Heart right ventricle (tissue), 16 donors: ENCODE data around the gene C19orf12. TPM values are rescaled to one million over a fixed set of nuclear protein-coding genes. Genes with fewer than 3 reads are reported as not detected.

Source experiments
- ATAC-seq, 8 donors: fragments of 200-7000 bp; cut with Tn5 transposase; one replicate each; pipeline ENCODE4 v1.9.1; 2020; ENCODE audit warnings: mild to moderate bottlenecking in 8 of 8, moderate library complexity in 8 of 8, moderate number of reproducible peaks in 1 of 8
- DNase-seq, 2 donors: peaks; one replicate each; pipeline ENCODE4 v3.0.0-alpha.2; 2020
- H3K27ac ChIP-seq, 10 donors: fragments of 200-600 bp; sonication (generic) in 2 of 10; one replicate each; pipeline versions ENCODE4 v1.5.0 to v1.8.0; 2020 to 2022; ENCODE audit warnings: mild to moderate bottlenecking in 3 of 10
- H3K27me3 ChIP-seq, 7 donors: fragments of 200-600 bp; one replicate each; pipeline ENCODE4 v1.8.0; 2021 to 2022; ENCODE audit warnings: mild to moderate bottlenecking in 2 of 7
- H3K36me3 ChIP-seq, 9 donors: fragments of 200-600 bp; sonication (generic) in 1 of 9; one replicate each; pipeline versions ENCODE4 v1.5.0 to v1.8.0; 2020 to 2022; ENCODE audit warnings: mild to moderate bottlenecking in 2 of 9
- H3K4me1 ChIP-seq, 9 donors: fragments of 200-600 bp; sonication (generic) in 1 of 9; one replicate each; pipeline versions ENCODE4 v1.5.0 to v1.8.0; 2020 to 2022; ENCODE audit warnings: mild to moderate bottlenecking in 4 of 9
- H3K4me3 ChIP-seq, 10 donors: fragments of 200-600 bp; sonication (generic) in 2 of 10; one replicate each; pipeline versions ENCODE4 v1.5.0 to v1.8.0; 2020 to 2022; ENCODE audit warnings: mild to moderate bottlenecking in 7 of 10, moderate library complexity in 2 of 10
- H3K9me3 ChIP-seq, 11 donors: fragments of 200-600 bp in 10 of 11; sonication (generic) in 2 of 11; one replicate each; pipeline versions ENCODE4 v1.5.0 to v1.8.0; 2013 to 2022; ENCODE audit warnings: mild to moderate bottlenecking in 2 of 11, control low read depth in 1 of 11, moderate library complexity in 1 of 11
- WGBS, 2 donors: extraction: QIAGEN DNeasy Blood & Tissue Kit; methylation state at CpG; one replicate each; pipeline ENCODE4 v1.1.7; 2013; ENCODE audit warnings: inconsistent platforms in 1 of 2; 5-methylcytosine and 5-hydroxymethylcytosine counted together
- intact Hi-C, 10 donors: fragments of 100-400 bp; cut with DNase I; formaldehyde crosslinking; loops; one replicate each; pipeline versions ENCODE4 v1.11.1 to v1.14.2; 2022
- polyA plus RNA-seq, 2 donors: library from polyadenylated mRNA; stranded (reverse); fragments of 200-250 nt; gene quantifications; one replicate each; pipeline ENCODE4 v1.2.3, GENCODE V29; 2013
- total RNA-seq, 10 donors: library from RNA; stranded (reverse); fragmentation: NEBNext Ultra II Directional in 3 of 10; extraction: Animal tissue kit (Norgen Biotek cat#: 25700) in 3 of 10; gene quantifications; one replicate each; pipeline versions ENCODE4 v1.2.1 to v1.2.4, GENCODE V29; 2021 to 2023
- TF ChIP-seq, protein P1 (sequence below), 9 donors: fragments of 200-600 bp; sonication (generic) in 2 of 9; IDR thresholded peaks; one replicate each; pipeline versions ENCODE4 v1.5.0 to v1.8.0; 2021 to 2022; ENCODE audit warnings: antibody characterized with exemption in 9 of 9, mild to moderate bottlenecking in 5 of 9, moderate library complexity in 1 of 9
- donor health status: Arrhythmogenic right ventricular cardiomyopathy.
- donor health status: ischemic (EF 13 %, LVEDD 7.1; RV severe dilation, severe dysfunction).
- donor health status: healthy with polysubstance abuse.
- donor health status: DM: no; HTN: yes; CAD: no.
- donor health status: DM: no; HTN: no; CAD: no.
- donor health status: ischemic (EF 25% LVEDD 6.9; RV normal size, moderate dysfunction).
- donor health status: ischemic (EF 25% LVEDD 5.7; RV mildly dilated, moderate dysfunction).
- donor health status: healthy.
- donor health status: DM: yes; HTN: yes; CAD: no.
- donor health status: Ischemic cardiomyopathy.
- donor health status: ischemic (EF 35%, LVEDD 5.7; RV mildly dilated, moderate dysfunction).
- donor health status: nonischemic (EF 11% LVEDD 7.7; RV severe dilation, severe dysfunction).
- donor health status: DM: yes; HTN: yes; CAD: no.
- donor health status: PGD.
- donor health status: ischemic (EF 29% LVEDD 5.4; RV normal size, mild dysfunction).
- donor health status: nonischemic (EF 23%, LVEDD 6.1; RV moderate dilation, normal function).

C19orf12 gene
- total and polyA plus RNA-seq, 12 donors: 26.7 to 83.3 (median 38.3) TPM

DNA sequence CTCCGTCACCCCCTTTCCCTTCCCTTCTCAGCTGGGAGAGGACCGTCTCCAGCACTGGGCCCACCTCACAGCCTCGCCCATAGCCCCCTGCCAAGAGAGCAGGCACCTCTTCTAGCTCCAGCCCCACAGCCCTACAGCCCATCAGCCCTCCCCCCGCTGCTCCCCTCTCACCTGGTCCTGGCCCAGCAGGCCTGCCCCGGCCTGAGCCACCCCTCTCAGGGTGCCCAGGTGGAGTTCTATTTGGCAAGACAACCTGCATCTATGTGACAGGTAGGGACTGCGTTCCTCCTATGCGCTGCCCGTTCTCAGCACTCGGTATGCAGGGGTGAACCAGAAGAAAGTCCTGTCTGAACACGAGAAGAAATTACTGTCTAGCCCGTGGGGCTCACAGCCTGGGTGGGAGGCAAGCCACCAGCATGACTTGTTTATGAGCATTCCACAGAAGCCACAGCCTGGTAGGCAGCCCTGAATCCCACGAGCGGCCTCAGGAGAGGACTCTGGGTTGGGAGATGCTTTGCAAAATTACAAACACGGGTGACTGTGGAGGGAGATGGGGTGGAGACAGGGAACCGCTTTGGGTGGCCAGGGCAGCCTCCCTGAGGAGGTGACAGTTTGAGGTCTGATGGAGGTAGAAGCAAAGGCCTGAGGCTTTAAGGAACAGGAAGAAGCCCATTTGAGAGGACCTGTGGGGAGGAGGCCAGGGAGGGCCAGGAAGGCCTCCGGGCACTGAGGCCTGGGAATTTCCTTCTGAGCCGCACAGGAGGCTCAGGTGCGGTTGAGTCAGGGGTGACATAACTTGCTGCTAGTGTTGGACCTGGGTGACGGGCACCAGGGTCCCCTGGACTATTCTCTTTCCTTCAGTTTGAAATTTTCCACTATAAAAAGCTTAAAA, 51.0 kb downstream of the C19orf12 start:
- intact Hi-C loops: loop anchor here in 5 of 10 donors (2.0 to 10.0 kb wide), 4 partner anchors 17 to 53 kb away; partner anchors contain the start of gene C19orf12 (in 3 of the 5)
- TF ChIP-seq, protein P1, sequence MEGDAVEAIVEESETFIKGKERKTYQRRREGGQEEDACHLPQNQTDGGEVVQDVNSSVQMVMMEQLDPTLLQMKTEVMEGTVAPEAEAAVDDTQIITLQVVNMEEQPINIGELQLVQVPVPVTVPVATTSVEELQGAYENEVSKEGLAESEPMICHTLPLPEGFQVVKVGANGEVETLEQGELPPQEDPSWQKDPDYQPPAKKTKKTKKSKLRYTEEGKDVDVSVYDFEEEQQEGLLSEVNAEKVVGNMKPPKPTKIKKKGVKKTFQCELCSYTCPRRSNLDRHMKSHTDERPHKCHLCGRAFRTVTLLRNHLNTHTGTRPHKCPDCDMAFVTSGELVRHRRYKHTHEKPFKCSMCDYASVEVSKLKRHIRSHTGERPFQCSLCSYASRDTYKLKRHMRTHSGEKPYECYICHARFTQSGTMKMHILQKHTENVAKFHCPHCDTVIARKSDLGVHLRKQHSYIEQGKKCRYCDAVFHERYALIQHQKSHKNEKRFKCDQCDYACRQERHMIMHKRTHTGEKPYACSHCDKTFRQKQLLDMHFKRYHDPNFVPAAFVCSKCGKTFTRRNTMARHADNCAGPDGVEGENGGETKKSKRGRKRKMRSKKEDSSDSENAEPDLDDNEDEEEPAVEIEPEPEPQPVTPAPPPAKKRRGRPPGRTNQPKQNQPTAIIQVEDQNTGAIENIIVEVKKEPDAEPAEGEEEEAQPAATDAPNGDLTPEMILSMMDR (IDR thresholded peaks at IDR 0.05): no peak
- no peaks in the 10 kb centered on the region for H3K9me3 ChIP-seq
- ATAC-seq (no peak), DNase-seq (no peak)
- H3K4me1 ChIP-seq: peaks cover 27 to 77% (median 50%) of the 10 kb centered on the region in 9 donors
- H3K27me3 ChIP-seq: no peaks in the 10 kb centered on the region
- peaks cover 0 to 5% (median 0%) of the 10 kb centered on the region in 9 donors for H3K36me3 ChIP-seq
- H3K4me3 ChIP-seq: peak overlapping the region in 4 of 10 donors; percentile 88 to 97 (median 94)
- WGBS, 2 donors: 94 to 95% methylated on average over 19 of the region's 19 CpGs
- H3K27ac ChIP-seq: peak overlapping the region in 9 of 10 donors; percentile 85 to 97 (median 91)

- peaks cover 0 to 5% (median 0%) of the 10 kb centered on the region in 9 donors for H3K36me3 ChIP-seq
- H3K4me3 ChIP-seq: peak overlapping the region in 4 of 10 donors; percentile 1 to 20 (median 8)
- DNase-seq (peak; percentile 62 to 65), ATAC-seq (peak; percentile 13 to 50 (median 36))
- intact Hi-C loops: loop anchor here in 3 of 10 donors (5.0 to 10.0 kb wide), 2 partner anchors 51 to 52 kb away; partner anchors contain the start of gene C19orf12 (in 3 of the 3)
- no peaks in the 10 kb centered on the region for H3K9me3 ChIP-seq
- TF ChIP-seq, protein P1 (IDR thresholded peaks at IDR 0.05): no peak
- 18 to 27% methylated on average over 17 of the region's 17 CpGs for WGBS, 2 donors
- peak overlapping the region; percentile 84 to 97 (median 90) for H3K27ac ChIP-seq
- peaks cover 18 to 64% (median 37%) of the 10 kb centered on the region in 9 donors for H3K4me1 ChIP-seq
- H3K27me3 ChIP-seq: no peaks in the 10 kb centered on the region
Measured at GRCh38 chr19:29662604-29663404, 52.3 kb downstream of the C19orf12 start.

GRCh38 chr19:29662278-29662603, 52.8 kb downstream of the C19orf12 start:
- Histone ChIP-seq H3K27ac (peak overlapping the region; percentile 84 to 97 (median 90)), H3K36me3 (peaks cover 0 to 3% (median 0%) of the 10 kb centered on the region in 9 donors), H3K4me1 (peaks cover 13 to 58% (median 32%) of the 10 kb centered on the region in 9 donors), H3K4me3 (peak overlapping the region in 4 of 10 donors; percentile 1 to 20 (median 8)), H3K9me3 (no peaks in the 10 kb centered on the region), H3K27me3 (no peaks in the 10 kb centered on the region)
- intact Hi-C loops: loop anchor here in 3 of 10 donors (5.0 to 10.0 kb wide), 2 partner anchors 50 to 53 kb away; partner anchors contain the start of gene C19orf12 (in 3 of the 3)
- 0 to 7% methylated on average over 1 of the region's 1 CpG for WGBS, 2 donors
- ATAC-seq (peak in 1 of 8 donors; percentile 2), DNase-seq (no peak)
- TF ChIP-seq, protein P1 (IDR thresholded peaks at IDR 0.05): no peak

GRCh38 chr19:29660835-29661234, 54.2 kb downstream of the C19orf12 start:
- Histone ChIP-seq H3K36me3 (no peaks in the 10 kb centered on the region), H3K27ac (no peak overlapping the region), H3K27me3 (no peaks in the 10 kb centered on the region), H3K4me1 (peaks cover 9 to 44% (median 27%) of the 10 kb centered on the region in 9 donors), H3K9me3 (no peaks in the 10 kb centered on the region), H3K4me3 (no peak overlapping the region)
- intact Hi-C loops: loop anchor here in 3 of 10 donors (5.0 to 10.0 kb wide), 2 partner anchors 49 to 54 kb away; partner anchors contain the start of gene C19orf12 (in 3 of the 3)
- DNase-seq (no peak), ATAC-seq (no peak)
- 57 to 58% methylated on average over 10 of the region's 10 CpGs for WGBS, 2 donors
- TF ChIP-seq, protein P1 (IDR thresholded peaks at IDR 0.05): no peak
